Stimulated activated naive CD4-positive, alpha-beta T cell (primary cell): ENCODE measurements around the gene LMF1.
"Not testable (repeated sequence)": the region's sequence is repeated elsewhere in the genome, so short reads cannot be mapped to it uniquely, and the experiment has no call there.

Experiments
- DNase-seq, 6 experiments: peaks; one replicate each; lab custom pipeline; 2025; lab: John Stamatoyannopoulos, UW

LMF1 gene

DNA sequence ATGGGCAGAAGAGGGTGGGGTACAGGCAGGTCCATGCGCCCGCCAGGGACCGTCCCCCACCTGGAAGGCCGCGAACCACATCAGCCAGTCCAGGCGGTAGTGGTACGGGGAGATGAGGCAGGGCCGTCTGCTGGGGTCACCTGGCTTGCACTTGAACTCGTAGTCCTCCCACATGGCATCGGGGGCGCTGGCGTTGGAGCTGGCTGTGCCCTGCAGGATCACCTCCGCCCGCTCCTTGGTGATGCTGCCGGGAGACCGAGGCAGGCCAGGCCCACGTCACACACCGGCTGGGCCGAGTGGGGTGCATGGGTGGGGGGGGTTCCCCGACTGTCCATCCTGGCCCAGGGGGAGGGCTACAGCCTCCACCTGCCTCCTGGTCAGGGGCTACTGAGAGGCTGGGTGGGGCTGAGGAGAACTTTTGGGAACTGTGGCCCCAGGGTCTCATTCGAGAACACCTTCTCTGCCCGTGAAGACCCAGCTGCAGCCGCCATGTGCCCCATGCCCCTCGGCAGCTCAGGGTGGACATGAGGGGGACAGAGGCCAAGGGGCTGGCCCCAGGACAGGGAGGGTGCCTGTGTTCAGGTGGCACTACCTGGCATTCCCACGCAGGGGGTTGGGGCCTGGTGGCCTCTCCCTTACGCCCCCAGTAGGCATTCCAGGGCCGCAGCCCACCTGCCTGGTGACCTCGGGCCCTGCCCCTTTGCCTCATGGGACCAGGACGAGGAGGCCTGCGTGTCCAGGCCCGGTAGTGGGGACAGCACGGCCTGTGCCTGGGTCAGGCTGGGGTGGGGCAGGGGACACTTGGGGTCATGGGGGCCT lies 100.8 kb downstream of the LMF1 start:
- DNase-seq = no peak

DNA sequence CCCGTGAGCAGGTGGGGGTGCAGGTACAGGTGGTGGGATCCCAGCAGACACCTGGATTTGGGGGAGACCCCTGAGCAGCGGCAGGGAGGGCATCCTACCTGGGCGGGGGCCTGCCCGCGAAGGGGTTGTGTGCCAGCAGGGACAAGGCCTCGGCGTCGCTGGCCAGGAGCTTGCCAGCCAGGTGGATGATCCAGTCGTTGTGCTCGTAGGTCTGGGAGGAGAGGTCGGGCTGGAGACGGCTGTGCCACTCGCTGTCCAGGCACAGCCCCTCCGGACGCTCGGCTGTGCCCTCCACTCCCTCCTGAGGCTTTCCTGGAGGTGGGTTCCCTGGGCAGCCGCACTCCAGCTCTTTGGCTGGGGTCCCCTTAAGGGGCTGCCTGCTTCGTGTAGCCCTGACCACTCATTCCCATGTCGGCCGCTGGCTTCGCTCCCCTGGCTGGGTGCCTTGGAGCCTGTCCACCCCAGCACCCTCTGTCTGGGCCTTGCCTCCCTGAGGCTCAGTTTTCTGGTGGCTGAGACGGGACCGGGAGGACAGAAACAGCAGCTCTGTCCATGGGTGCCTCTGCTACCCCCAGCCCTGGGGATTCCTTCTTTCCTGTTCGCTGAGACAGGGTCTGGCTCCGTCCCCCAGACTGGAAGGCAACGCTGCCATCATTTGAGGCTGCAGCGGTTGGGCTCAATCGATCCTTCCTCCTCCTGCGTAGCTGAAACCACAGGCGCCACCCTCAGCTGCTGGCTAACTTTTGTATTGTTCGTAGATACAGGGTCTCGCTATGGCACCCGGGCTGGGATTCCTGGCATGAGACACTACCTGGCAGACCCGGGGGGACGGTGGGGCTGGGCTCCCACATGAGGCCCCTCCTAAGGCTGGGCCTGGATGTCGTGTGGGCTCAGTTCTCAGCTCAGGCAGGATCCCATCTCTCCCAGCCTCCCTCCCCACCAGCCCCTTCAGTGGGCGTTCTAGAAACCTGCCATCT lies 101.7 kb downstream of the LMF1 start:
- DNase-seq = no peak

DNA sequence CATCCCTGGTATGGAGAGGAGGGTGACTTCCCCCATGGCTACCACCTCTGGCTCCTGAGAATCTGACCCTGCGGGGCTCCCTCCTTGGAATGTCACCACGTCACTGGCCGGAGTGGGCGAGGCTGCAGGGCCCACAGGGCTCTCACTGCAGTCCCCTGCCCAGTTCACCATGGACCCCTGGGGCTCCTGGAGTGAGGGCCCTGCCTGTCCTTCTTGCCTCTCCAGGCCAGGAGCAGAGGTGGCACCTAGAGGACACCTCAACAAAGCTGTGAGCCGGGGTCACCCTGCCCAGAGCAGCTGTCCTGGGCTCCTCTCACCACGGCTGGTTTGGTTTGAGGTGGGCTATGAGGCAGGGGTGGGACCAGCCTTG lies 102.4 kb downstream of the LMF1 start:
- DNase-seq = no peak

DNA sequence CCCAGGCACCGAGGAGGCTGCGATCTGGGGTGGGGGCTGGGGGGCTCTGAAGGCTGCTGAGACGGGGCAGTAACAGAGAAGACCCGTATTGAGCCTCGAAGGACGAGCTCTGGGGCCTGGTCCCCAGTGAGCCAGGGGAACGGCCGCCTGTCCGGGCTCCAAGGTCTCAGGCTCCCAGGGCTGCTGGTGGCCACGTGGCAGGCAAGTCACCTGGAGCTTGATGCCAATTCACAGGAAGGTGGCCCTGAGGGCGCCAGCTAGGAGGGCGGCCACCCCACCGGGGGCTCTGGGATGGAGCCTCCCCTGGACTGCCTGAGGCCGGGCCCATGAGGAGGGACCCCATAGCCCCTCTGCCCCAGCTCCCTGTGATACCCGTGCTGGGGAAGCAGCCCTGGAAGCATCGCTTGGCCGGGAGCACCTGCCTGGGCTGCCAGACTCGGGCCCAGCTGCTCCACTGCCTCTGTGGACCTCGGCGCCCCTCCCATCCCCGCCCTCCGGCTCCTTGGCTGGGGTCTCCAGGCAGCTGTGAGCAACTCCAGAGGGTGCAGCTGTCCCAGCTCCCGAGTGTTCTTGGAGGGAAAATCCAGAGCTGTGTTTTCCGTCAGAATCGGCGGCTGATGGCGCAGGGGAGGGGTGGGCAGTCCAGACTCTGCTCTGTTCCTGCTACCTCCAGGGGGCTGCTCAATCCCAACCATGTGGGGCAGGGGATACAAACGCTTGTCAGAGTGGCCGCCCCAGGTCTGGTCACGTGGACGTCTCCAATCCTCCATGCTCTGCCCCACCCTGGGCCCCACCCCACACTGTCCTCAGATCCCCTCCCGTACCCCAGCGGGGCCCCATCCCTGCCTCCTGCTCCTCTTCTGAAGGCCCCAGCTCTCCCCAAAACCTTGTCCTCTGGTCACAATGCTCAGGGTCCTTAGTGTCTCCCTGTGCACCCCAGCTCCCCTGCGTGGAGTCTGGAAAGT lies 103.1 kb downstream of the LMF1 start:
- no peak for DNase-seq

DNA sequence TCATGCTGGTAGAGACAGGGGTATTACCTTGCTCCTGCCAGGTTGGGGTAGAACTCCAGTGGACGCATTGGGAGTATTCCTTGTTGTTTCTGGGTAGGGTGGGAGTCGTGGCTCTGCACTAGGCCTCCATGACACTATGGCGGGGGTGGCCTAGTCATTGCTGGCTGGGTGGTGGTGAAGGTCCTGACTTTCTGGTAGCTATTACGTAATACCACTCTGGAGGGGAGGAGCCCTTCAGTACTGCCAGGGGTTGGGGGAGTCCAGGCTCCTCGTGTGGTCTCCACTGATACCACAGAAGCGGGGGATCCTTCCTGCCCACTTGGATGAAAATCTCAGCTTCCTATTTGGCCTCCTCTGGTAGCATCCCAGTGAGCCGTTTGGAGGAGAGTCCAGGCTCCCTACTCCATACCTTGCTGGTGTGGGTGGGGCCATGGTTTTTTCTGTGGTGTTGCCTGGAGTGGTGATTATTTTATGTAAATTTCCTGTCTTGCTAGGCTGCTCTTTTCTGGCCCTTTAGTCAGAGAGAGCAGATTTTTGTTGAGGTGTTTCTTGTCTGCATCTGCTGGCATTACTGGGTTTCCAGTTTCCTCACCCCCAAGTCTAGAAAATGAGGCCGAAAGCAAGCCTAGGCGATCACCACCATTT lies 104.4 kb downstream of the LMF1 start:
- DNase-seq = no peak

DNA sequence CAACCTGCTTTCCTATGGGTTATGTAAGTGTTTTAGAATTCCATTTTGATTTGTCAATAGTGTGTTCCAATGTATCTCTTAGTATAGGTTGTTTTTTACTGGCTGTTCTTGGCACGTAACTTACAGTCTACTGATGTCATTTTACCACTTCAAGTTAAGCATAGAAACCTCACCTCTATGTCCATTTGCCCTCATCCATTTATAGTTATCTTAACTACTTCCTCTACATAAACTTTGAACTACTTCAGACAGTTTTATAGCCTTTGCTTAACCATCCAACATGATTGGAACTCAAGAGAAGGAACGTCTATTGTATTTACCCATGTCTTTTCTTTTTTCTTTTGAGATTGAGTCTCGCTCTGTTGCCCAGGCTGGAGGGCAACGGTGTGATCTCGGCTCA lies 105.8 kb downstream of the LMF1 start:
- DNase-seq = no peak

DNA sequence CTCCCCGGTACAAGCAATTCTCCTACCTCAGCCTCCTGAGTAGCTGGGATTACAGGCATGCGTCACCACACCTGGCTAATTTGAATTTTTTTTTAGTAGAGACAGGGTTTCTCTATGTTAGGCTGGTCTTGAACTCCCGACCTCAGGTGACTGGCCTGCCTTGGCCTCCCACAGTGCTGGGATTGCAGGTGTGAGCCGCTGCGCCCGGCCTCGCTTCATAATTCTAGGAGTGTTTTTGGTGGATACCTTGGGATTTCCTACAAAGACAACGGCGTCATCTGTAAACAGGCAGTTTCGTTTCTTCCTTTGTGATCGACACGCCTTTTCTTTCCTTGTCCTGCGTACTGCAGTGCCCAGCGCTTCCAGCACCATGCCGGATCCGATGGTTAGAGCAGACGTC lies 109.3 kb downstream of the LMF1 start:
- no peak for DNase-seq

DNA sequence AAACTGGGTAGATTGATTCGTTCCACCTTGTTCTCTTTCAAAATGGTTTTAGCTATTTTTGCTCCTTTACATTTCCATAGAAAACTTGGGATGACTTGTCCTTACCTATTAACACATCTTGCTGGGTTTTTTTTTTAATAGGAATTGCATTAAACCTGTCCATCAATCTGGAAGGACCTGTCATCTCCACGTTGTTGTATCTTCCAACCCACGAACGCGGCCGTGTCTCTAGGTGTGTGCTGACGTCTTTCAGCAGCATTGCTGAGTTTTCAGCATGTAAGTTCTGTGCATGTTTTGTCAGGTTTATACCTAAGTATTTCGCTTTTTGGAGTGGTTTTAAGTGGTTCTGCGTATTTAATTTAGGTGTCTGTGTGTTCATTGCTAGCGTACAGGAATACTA lies 109.9 kb downstream of the LMF1 start:
- DNase-seq = no peak

DNA sequence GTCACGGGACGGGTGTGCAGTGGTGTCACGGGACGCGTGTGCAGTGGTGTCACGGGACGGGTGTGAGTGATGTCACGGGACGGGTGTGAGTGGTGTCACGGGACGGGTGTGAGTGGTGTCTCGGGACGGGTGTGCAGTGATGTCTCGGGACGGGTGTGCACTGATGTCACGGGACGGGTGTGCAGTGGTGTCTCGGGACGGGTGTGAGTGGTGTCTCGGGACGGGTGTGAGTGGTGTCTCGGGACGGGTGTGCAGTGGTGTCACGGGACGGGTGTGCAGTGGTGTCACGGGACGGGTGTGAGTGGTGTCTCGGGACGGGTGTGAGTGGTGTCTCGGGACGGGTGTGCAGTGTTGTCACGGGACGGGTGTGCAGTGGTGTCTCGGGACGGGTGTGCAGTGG lies 111.8 kb downstream of the LMF1 start:
- DNase-seq = not testable (repeated sequence)

DNA sequence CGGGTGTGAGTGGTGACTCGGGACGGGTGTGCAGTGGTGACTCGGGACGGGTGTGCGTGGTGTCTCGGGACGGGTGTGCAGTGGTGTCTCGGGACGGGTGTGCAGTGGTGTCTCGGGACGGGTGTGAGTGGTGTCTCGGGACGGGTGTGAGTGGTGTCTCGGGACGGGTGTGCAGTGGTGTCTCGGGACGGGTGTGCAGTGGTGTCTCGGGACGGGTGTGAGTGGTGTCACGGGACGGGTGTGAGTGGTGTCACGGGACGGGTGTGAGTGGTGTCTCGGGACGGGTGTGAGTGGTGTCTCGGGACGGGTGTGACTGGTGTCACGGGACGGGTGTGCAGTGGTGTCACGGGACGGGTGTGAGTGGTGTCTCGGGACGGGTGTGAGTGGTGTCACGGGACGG lies 112.3 kb downstream of the LMF1 start:
- DNase-seq = not testable (repeated sequence)

DNA sequence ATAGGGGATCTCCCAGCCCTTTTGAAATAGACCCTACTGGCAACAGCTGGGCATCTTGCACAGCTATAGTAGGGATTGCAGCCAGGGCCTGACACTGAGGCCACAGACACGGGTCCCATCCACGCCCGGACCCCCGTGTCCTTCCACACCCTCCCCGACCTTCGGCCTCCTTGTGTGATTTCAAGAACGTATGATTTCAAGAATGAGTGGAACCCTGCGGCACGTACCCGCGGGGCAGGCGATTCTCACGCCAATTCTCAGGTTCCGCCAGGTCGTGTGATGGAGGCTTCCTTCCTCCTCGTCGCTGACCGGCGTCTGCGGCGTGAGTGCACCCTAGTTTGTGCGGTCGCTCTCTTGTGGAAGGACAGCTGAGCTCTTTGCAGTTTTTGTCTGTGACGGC lies 114.0 kb downstream of the LMF1 start:
- DNase-seq = no peak

DNA sequence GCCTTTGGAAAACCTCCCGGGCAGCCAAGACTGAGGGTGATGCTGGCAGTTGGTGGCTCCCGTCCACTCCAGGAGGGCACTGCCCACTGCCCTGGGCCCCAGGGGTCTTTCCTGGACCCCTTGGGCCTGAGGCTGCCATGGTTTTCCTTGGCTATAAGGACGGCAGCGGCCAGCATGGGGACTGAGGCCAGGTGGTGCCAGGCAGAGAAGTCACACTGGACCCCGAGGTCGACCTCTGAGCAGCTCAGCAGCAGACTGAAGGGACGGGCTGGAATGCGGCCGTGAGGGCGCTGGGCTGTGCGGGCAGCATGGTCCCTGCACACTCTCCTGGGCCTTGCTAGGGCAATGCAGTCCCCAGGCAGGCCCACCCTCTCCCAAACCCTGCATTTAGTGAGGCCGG lies 114.7 kb downstream of the LMF1 start:
- no peak for DNase-seq

DNA sequence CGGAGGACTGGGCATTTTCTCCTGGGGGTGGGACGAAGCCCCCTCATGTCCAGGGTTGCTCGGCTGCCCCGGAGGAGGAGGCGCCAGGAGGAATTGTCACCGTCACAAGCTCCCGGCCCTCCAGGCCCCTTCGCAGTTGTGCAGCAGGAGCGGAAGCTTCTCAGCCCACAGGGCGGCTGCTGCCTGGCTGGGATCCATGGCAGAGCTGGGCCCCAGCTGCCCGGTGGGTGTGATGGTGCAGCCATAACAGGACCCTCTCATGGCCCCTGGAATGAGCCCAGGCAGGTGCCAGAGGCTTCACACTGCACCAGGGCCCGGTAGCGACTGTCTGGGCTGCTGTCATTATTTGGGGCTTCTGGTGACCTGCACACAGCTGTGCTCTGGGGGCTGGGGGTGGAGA lies 115.3 kb downstream of the LMF1 start:
- DNase-seq = no peak

DNA sequence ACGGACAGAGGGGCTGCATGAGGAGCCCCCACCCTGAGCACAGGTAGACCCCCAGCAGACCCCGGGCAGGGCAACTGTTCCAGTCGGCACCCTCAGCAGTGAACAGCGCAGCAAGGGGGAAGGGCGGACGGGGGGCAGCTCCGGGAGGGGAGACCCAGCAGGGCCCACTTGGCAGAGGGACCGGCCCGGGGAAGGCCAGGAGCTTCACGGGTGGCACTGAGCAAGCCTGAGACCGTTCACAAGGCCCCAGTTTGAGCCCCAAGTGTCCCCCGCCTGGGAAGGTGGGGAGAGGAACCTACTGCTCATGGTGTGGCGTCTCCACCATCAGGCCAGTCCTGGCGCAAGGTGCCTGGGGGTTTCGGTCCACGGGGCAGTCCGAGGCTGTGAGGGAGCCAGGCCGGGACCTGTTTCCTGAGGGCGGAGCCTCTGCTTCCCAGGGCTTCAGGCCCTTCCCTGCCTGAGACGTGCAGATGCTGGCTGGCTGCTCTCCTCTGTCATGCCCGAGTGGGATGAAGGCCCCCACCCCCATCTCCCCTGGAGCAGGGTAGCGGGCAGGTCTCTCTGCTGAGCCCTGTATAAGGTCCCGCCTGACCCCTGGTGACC lies 115.9 kb downstream of the LMF1 start:
- DNase-seq = no peak

DNA sequence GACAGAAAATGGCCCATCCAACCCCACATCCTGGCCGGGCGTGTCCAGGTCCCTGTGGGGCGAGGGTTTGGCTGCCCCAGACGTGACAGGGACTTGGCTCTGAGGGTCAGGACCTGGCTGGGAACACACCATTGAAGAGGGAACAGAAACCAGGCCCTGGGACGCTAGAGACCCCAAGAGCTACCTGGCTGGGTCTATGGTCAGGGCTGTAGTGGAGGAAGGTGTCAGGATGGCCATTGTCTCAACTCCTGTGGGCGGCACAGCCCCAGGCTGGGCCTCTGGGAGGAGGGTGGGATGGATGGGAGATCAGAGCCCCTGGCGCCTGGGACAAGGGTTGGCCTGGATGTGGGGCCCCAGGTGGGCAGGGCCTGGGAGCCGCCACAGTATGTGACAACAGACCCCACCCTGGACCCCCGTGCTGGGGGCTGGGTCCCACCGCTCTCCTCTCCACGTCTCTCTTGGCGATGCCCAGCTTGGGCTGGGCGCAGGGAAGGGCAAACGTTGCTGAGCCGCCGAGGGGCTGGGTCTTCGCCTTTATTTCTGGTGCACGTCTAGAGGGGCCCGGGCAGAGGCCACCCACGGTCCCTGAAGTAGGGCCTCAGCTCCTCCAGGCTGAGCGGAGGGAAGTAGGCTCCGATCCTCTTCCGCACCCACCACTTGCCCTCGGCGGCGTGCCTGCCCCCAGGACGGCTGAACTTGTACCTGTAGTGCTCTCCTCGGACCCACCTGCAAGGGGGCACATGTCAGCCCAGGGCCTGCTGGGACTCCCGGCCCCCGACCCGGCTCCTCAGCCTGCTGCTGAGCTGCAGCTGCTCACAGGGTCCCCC lies 116.6 kb downstream of the LMF1 start:
- DNase-seq = no peak

DNA sequence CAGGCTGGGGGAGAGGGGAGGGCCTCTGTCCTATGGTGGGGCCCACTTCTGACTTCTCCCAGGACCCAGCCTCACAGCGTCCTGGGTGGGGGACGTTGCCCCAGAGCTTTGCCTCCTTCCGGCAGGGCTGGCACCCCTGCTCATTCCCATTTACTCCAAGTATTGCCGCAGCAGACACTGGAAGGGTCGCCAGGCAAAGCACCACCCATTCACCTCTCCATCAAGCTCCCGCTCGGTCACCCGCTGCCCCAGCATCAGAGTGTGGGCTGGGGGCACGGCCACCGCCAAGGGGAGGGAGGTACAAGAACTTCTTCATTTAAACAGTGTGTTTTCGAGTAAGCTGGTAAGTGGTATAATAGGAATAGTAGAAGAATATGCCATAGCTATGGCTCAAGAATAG lies 117.5 kb downstream of the LMF1 start:
- no peak for DNase-seq

DNA sequence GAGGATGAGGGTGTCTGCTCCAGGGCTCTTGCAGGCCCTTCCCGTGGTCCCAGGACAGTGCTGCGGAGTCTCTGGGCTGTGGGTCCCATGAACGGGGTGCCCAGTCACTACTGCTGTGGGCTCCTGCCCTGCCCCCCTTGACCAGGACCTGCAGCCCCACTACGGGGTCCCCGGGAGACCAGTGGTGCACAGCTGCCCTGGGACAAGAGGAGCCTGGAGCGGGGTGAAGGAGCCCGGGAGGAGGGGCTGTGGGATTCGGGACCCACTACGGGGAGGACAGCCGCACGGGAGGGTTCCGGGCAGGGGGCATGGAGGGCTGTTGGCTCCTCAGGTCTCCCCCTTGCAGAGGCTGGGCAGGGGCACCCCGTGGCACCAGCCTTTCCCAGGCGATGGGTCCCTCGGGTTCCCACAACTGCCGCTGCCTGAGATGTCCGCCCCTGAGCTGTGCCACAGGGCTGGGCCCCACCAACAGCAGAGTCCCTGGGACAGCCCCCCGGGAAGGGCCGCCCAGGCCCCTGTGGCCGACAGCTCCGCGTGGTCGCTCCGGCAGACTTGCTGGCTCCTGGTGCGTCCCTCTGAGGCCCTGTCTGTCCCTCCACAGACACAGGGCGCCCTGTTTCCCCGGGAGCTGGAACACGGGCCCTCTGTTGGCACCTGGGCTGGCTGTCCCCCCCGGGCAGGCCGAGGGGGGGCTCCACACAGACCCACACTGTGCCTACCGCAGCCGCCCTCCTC lies 118.2 kb downstream of the LMF1 start:
- no peak for DNase-seq

DNA sequence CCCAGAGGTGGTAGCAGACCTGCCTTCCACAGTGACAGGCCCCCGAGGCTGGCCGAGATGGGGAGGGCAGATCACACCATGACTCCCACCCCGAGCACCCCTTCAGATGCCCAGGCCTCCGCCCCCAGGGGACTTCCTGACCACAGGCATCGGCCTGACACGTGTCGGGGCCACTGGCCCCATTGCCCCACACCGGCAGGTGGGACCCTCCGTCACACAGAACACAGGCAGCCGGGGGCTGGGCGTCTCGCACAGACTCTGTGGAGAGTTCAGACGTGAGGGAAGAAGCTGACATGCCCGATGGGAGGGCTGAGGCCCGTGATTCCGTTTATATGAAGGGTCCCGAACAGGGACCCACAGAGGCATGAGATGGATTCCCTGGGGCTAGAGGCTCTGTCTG lies 118.9 kb downstream of the LMF1 start:
- no peak for DNase-seq

DNA sequence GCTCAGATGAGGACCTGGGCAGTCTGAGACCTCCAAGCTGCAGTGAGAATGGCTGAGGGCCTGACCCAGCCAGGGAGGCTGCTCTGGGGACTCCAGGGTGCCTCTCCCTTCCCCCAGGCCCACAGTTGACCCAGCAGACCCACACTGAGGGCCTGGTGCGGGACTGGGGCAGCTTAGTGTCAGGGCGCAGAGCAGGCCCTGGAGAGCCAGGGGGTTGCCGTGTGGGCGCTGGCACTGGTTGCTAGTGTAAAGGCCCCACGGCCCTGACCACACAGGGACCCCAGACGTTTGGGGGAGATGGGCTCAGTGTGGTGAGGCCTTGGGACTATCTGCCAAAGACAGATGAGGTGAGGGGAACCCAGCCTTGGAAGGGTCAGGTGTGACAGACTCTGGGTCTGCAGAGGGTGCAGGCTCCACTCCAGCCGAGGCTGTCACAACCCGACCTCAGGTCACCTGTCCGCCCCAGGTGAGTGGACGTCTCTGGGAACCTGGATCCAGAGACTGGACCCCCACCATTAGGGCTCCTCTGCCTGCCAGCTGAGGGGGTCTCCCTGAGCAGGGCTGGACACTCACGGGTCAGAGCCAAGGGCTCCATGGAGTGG lies 119.5 kb downstream of the LMF1 start:
- DNase-seq = no peak
